Measurements from ENCODE around the gene TPCN2.

TPCN2 gene

DNA sequence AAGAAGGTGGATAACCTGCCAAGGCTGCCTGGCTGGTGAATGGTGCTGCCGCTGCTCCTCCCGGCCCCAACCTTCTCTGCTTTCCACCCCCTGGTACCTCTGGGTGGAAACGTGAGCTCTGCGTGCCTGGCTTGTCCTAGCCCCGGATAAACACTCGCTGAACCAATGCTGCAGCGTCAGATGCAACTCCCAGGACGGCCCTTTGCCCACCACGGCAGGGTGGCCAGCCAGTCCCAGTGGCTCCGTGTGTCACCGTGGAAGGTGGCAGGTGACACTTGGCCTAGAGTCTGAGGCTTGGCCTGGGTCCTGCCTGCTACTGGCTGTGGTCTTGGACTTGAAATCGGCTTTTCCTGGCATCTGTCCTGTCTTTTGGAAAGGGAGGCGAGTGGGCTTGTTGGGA is 47.7 kb downstream of the TPCN2 start:
- Histone ChIP-seq H3K36me3 (ENCODE audit: insufficient read depth, low read length) (no peaks in the 10 kb centered on the region), H3K27me3 (ENCODE audit: insufficient read depth, low read length) (0 out of 2 replicates have a peak, but pooled peaks cover 3% of the 10 kb centered on the region), H3K4me1 (ENCODE audit: control insufficient read depth, insufficient read depth, low read length, unreplicated experiment) (no peaks in the 10 kb centered on the region), H3K79me2 (ENCODE audit: control insufficient read depth, insufficient read depth, low read length, unreplicated experiment) (no peaks in the 10 kb centered on the region), H3K4me3 (ENCODE audit: low read depth, low read length) (no peak overlapping the region), H3K27ac (ENCODE audit: low read depth, low read length) (no peak overlapping the region), H2AFZ (ENCODE audit: low read length, unreplicated experiment) (no peak overlapping the region)

DNA sequence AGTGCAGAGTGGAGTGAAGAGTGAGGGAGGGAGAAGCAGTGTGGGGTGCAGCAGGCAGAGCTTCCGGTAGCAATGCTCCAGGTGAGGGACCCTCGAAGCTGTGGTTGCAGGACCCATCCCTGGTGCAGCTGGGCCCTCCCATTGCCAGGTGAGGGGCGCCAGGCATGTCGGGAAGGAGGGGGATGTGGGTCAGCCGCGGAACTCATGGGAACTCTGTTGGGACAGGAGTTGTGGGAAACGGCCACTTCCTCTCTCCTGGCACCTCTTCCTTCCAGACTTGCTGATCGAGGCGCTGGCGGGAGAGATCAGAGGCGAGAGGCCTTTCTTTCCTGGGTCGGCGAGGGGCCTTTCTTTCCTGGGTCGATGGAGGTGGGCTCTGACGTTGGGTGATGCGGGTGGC is 48.5 kb downstream of the TPCN2 start:
- Histone ChIP-seq H3K79me2 (ENCODE audit: control insufficient read depth, insufficient read depth, low read length, unreplicated experiment) (no peaks in the 10 kb centered on the region), H3K27me3 (ENCODE audit: insufficient read depth, low read length) (0 out of 2 replicates have a peak, but pooled peaks cover 3% of the 10 kb centered on the region), H2AFZ (ENCODE audit: low read length, unreplicated experiment) (no peak overlapping the region)

DNA sequence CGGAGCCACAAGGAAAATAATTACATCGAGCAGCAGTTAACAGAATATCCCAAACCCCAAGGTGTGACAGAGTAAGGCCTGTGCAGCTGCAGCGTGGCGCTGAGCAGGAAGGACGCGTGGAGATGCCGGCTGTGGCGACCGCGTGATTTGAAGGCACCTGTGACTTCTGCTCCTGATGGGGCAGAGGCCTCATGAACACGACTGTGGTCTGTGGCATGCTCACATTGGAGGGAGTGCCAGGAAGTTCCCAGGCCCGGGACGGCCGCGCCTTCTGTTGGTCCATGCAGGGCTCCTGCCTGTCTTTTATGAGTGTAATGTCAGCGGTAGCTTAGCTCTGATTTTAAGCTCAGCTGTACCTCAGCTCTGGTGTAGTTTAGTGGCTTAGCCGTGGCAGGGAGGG is 50.4 kb downstream of the TPCN2 start:
- H3K36me3 ChIP-seq (ENCODE audit: insufficient read depth, low read length): no peaks in the 10 kb centered on the region
- no peak overlapping the region for H3K4me3 ChIP-seq (ENCODE audit: low read depth, low read length)
- H3K27me3 ChIP-seq (ENCODE audit: insufficient read depth, low read length): 0 out of 2 replicates have a peak, but pooled peaks cover 3% of the 10 kb centered on the region
- no peak overlapping the region for H3K27ac ChIP-seq (ENCODE audit: low read depth, low read length)
- no peaks in the 10 kb centered on the region for H3K4me1 ChIP-seq (ENCODE audit: control insufficient read depth, insufficient read depth, low read length, unreplicated experiment)
- H2AFZ ChIP-seq (ENCODE audit: low read length, unreplicated experiment): no peak overlapping the region
- no peaks in the 10 kb centered on the region for H3K79me2 ChIP-seq (ENCODE audit: control insufficient read depth, insufficient read depth, low read length, unreplicated experiment)

More for the DNA sequence above, 48.5 kb downstream of the TPCN2 start:
- Histone ChIP-seq H3K27ac (ENCODE audit: low read depth, low read length) (no peak overlapping the region), H3K4me1 (ENCODE audit: control insufficient read depth, insufficient read depth, low read length, unreplicated experiment) (no peaks in the 10 kb centered on the region), H3K36me3 (ENCODE audit: insufficient read depth, low read length) (no peaks in the 10 kb centered on the region), H3K4me3 (ENCODE audit: low read depth, low read length) (no peak overlapping the region)

DNA sequence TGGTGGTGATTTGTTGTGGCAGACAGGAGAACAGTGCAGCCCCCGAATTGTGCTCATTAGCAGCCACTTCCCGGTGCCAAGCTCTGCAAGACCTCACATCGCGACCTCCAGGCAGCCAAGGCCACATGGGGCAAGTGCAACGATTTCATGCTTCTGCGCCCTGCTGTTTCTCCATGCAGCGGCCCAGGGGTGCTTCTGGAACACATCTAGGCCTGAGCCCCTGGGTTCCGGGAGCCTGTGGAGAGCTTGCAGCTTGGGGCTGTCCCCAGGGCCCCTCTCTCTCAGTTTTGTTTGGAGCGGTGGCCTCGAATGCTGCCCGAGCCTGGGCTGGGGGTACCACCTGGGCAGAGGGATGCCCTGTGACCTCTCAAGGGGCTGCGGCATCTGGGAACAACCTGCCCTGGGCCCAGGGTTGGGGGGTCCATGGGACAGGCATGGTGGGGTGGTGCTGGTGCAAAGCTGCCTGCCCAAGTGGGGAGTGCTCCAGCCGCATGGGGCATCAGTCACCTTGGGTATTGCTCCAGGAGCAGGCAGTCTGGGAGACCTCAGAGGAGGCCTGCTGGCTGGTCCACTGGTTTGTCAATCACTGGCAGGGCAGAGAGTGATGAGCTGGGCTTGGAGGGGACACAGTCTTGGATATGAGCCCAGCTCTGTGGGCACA is 51.9 kb downstream of the TPCN2 start:
- H3K36me3 ChIP-seq (ENCODE audit: insufficient read depth, low read length): no peaks in the 10 kb centered on the region
- H2AFZ ChIP-seq (ENCODE audit: low read length, unreplicated experiment): no peak overlapping the region
- H3K27me3 ChIP-seq (ENCODE audit: insufficient read depth, low read length): 0 out of 2 replicates have a peak, but pooled peaks cover 3% of the 10 kb centered on the region
- H3K79me2 ChIP-seq (ENCODE audit: control insufficient read depth, insufficient read depth, low read length, unreplicated experiment): no peaks in the 10 kb centered on the region
- H3K4me1 ChIP-seq (ENCODE audit: control insufficient read depth, insufficient read depth, low read length, unreplicated experiment): no peaks in the 10 kb centered on the region
- H3K27ac ChIP-seq (ENCODE audit: low read depth, low read length): no peak overlapping the region
- H3K4me3 ChIP-seq (ENCODE audit: low read depth, low read length): no peak overlapping the region

DNA sequence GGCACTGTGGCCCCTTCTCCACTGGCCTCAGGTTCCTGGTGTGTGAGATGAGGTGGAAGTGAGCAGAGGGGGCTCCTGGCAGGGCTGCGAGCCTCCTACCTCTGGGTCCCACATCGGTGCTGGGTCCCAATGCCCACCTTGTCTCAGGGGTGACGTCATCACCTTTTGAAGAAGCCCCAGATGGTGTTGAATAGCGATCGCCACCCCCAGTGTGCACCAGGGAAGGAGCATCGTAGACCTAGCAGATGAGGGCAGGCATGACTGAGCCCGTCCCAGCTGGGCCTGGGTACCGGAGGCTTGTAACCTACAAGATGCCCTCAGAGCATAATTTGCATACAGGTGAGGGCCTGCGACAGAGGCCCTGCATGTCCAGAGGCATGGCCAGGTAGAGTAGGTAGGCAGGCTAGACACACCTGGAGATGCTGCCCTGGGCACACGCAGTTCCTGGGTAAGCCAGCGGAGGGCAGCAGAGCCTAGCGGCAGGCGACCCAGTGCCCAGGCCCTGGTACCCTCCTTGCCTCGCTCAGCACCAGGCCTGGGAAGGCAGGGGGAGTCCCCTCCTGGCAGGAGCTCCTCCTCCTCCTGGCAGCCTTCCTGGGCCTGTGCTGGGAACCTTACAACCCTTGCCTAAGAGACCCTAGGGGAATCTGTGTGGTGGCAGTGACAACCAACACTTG is 52.5 kb downstream of the TPCN2 start:
- Histone ChIP-seq H3K27me3 (ENCODE audit: insufficient read depth, low read length) (0 out of 2 replicates have a peak, but pooled peaks cover 3% of the 10 kb centered on the region), H3K4me1 (ENCODE audit: control insufficient read depth, insufficient read depth, low read length, unreplicated experiment) (no peaks in the 10 kb centered on the region), H3K27ac (ENCODE audit: low read depth, low read length) (no peak overlapping the region), H2AFZ (ENCODE audit: low read length, unreplicated experiment) (no peak overlapping the region), H3K4me3 (ENCODE audit: low read depth, low read length) (no peak overlapping the region), H3K79me2 (ENCODE audit: control insufficient read depth, insufficient read depth, low read length, unreplicated experiment) (no peaks in the 10 kb centered on the region), H3K36me3 (ENCODE audit: insufficient read depth, low read length) (no peaks in the 10 kb centered on the region)

DNA sequence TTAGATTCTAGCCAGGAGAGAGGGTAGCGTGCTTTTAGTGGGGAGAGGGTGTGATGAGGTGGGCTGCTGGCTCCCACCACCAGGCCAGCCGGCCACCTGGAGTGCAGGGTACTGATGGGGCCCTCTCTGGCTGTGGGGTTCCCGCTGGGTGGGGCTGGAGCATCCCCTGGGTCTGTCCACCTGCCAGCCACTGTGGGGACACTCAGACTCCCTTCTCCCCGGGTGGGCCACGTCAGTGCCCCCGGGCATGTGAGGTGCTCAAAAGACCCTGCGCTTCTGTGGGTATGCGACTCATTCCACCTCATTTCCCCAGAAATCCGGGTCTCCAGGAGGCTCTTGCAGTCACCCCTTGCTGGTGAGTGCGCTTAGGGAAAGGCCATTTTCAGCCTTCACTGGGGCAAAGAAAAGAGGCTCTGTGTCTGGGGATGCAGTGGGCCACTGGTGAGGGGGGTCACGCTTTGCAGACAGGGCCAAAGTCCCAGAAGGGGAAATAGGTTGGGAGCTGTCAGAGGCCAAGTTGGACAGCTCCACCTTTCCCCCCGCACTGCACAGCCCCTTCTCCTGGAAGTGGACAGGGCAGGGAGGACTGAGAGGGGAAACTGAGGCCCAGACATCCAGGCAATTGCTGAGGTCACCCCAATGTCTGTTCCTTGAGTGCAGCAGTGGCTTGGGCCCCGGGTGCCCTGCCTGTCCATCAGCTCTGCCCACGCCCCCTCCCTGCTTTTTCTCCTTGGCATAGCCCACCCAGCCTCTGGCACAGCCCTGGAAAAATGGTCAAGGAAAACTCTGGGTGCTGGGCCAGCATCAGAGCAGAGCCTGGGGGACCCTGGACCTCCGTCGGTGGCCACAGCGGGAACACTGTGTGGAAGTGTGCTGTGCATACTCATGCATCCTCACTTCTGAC is 53.3 kb downstream of the TPCN2 start:
- Histone ChIP-seq H3K4me3 (ENCODE audit: low read depth, low read length) (no peak overlapping the region), H3K27me3 (ENCODE audit: insufficient read depth, low read length) (0 out of 2 replicates have a peak, but pooled peaks cover 3% of the 10 kb centered on the region), H3K36me3 (ENCODE audit: insufficient read depth, low read length) (no peaks in the 10 kb centered on the region), H2AFZ (ENCODE audit: low read length, unreplicated experiment) (no peak overlapping the region), H3K27ac (ENCODE audit: low read depth, low read length) (no peak overlapping the region), H3K4me1 (ENCODE audit: control insufficient read depth, insufficient read depth, low read length, unreplicated experiment) (no peaks in the 10 kb centered on the region), H3K79me2 (ENCODE audit: control insufficient read depth, insufficient read depth, low read length, unreplicated experiment) (no peaks in the 10 kb centered on the region)

DNA sequence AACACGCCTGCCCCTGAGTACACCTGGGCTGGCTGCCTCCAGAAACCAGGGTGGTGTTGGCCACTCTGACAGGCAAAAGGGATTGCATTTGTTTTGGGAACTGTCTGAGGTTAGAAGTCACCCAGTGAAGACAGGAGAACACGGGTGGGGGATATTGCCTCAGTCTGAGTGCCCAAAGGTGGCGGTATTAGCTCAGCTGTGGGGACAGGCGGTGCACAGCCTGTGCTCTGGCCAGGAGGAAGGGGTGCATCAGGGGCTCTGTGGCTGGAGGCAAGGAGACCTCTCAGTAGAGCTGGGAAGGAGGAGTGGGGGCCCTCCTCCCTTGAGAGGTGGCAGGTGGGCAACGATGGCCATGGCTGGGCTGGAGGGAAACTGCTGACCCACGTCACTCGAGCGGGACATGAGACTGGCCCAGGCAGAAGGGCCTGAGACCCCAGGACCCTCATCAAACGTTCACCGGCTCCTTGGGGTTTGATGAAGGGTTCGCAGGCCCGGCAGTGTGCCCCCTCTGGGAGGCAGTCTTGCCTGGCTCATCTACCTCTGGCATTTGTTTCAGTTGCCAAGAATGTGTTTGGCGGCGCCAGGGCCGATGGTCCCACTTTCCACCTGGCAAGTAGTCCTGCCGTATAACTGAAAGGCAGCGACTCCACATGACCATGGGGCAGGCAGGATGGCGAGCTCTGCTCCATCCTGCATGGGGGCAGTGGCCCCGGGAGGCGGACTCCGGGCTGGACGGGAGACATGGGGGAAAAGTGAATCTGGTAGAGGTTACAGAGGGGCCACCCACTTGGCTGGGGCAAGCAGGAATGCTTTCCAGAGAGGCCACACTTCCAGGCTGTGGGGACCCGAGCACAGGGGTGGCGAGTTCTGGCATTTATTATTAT is 54.2 kb downstream of the TPCN2 start:
- Histone ChIP-seq H3K4me3 (ENCODE audit: low read depth, low read length) (no peak overlapping the region), H3K27ac (ENCODE audit: low read depth, low read length) (no peak overlapping the region), H3K4me1 (ENCODE audit: control insufficient read depth, insufficient read depth, low read length, unreplicated experiment) (no peaks in the 10 kb centered on the region), H3K27me3 (ENCODE audit: insufficient read depth, low read length) (0 out of 2 replicates have a peak, but pooled peaks cover 3% of the 10 kb centered on the region), H3K79me2 (ENCODE audit: control insufficient read depth, insufficient read depth, low read length, unreplicated experiment) (no peaks in the 10 kb centered on the region), H2AFZ (ENCODE audit: low read length, unreplicated experiment) (no peak overlapping the region), H3K36me3 (ENCODE audit: insufficient read depth, low read length) (no peaks in the 10 kb centered on the region)

DNA sequence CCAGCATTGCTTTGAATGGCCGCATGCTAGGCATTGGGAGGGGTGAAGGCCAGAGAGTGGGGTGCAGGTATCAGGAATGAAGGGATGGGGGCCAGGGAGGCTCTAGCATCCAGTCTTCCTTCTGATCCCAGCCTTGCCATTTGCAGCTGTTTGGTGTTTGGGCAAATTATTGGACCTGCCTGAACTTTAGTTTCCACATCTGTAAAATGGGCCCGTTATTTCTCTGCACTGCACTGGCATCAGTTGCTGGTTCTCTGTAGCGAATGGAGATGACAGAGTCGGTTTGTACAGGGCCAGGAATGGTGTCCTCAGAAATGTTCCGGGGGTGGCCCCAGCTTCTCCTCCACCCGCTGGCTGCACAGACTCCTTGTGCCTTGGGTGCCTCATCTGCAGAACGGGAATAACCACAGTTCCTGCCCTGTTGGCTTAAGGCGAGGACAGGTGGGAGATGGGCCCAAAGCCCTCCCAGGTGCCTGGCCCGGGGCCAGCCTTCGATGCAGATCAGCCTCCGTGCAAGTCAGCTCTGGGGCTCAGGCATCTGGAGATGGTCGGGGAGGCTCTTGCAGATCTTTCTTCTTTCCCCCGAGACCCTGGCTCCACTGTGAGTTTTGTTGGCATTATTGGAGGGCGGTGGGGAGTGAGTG is 55.6 kb downstream of the TPCN2 start:
- Histone ChIP-seq H3K79me2 (ENCODE audit: control insufficient read depth, insufficient read depth, low read length, unreplicated experiment) (no peaks in the 10 kb centered on the region), H3K4me1 (ENCODE audit: control insufficient read depth, insufficient read depth, low read length, unreplicated experiment) (no peaks in the 10 kb centered on the region), H3K27ac (ENCODE audit: low read depth, low read length) (no peak overlapping the region), H3K27me3 (ENCODE audit: insufficient read depth, low read length) (0 out of 2 replicates have a peak, but pooled peaks cover 3% of the 10 kb centered on the region), H2AFZ (ENCODE audit: low read length, unreplicated experiment) (no peak overlapping the region), H3K36me3 (ENCODE audit: insufficient read depth, low read length) (no peaks in the 10 kb centered on the region), H3K4me3 (ENCODE audit: low read depth, low read length) (no peak overlapping the region)

DNA sequence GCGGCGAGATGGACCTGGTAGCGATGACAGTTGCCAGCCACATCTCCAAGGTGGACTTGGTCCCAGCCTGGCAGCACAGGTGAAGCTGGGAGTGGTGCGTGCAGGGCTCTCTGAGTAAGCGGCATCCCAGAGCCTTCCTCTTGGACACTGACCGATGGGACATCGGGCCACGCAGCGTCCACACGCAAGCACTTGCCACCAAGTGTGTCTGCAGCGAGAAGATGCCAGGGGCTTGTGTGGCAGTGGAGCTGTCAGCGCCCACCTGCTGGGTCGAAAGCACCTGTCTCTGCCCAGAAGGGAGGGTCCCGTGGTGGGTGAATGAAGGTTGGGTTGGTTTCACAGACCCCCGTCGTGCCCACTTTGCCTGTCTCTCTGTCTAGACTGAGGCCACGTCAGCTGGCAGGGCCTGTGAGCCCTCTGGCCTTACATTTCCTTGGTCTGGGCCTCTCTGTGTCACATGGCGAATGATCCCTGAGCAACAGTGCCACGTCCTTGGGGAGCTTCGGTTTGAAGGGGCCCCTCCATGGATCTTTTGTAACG is 56.2 kb downstream of the TPCN2 start:
- Histone ChIP-seq H2AFZ (ENCODE audit: low read length, unreplicated experiment) (no peak overlapping the region), H3K4me1 (ENCODE audit: control insufficient read depth, insufficient read depth, low read length, unreplicated experiment) (no peaks in the 10 kb centered on the region), H3K79me2 (ENCODE audit: control insufficient read depth, insufficient read depth, low read length, unreplicated experiment) (no peaks in the 10 kb centered on the region), H3K36me3 (ENCODE audit: insufficient read depth, low read length) (no peaks in the 10 kb centered on the region), H3K27ac (ENCODE audit: low read depth, low read length) (no peak overlapping the region), H3K4me3 (ENCODE audit: low read depth, low read length) (no peak overlapping the region), H3K27me3 (ENCODE audit: insufficient read depth, low read length) (no peaks in the 10 kb centered on the region)
